G401.6 (cell line): ENCODE measurements around the gene PTPRM.
"Not testable (repeated sequence)": the region's sequence is repeated elsewhere in the genome, so short reads cannot be mapped to it uniquely, and the experiment has no call there.

Experiments
- FAIRE-seq: peaks from 2 replicates; lab custom pipeline; 2012; peaks lifted over from hg19 to GRCh38; lab: Jason Lieb, UNC

The PTPRM gene

DNA sequence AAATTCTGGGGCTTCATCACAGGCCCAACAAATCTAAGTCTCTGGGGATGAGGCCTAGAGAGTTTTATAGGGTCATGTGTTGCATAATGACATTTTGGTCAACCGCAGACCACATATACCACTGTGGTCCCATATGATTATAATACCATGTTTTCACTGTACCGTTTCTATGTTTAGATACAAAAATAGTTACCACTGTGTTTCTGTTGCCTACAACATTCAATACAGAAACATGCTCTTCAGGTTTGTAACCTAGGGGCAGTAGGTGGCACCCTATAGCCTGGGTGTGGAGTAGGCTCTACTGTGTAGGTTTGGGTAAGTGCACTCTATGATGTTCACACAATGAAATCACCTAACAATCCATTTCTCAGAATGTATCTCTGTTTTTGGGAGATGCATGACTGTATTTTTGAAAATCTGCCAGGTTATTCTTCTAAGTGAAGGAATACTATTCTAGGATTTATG lies 485.2 kb downstream of the PTPRM start:
- no peak for FAIRE-seq

- no peak for FAIRE-seq
Observed at GRCh38 chr18:8056723-8057122, 489.6 kb downstream of the PTPRM start.

GRCh38 chr18:8063152-8063551 lies 496.0 kb downstream of the PTPRM start:
- FAIRE-seq: not testable (repeated sequence)

GRCh38 chr18:8063733-8064132 lies 496.6 kb downstream of the PTPRM start:
- FAIRE-seq: no peak

- no peak for FAIRE-seq
Observed at GRCh38 chr18:8065284-8065683, 498.2 kb downstream of the PTPRM start.

GRCh38 chr18:8065773-8066172 lies 498.7 kb downstream of the PTPRM start:
- FAIRE-seq: no peak

- FAIRE-seq: no peak
Observed at GRCh38 chr18:8069708-8070107, 502.6 kb downstream of the PTPRM start.

- no peak for FAIRE-seq
Observed at GRCh38 chr18:8073167-8073566, 506.1 kb downstream of the PTPRM start.

- no peak for FAIRE-seq
Observed at GRCh38 chr18:8080092-8080491, 513.0 kb downstream of the PTPRM start.

DNA sequence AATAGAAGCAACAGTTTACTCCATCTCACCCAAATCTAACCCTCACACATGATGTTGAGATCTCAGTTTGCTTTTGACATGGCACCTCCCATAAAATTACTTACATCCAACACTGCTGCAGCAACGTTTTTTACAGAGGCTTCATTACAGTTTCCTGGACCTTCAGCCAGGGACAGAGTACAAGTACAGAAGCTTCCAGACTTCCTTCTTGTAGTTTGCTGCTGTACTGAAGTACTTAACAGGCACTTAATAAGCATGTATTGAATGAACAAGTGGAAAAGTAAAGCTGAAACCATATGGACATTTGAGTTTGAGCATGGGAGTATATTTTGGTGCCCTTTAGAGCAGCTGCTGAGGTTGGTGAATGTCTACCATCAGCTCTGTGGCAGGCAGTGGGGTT lies 514.2 kb downstream of the PTPRM start:
- no peak for FAIRE-seq

DNA sequence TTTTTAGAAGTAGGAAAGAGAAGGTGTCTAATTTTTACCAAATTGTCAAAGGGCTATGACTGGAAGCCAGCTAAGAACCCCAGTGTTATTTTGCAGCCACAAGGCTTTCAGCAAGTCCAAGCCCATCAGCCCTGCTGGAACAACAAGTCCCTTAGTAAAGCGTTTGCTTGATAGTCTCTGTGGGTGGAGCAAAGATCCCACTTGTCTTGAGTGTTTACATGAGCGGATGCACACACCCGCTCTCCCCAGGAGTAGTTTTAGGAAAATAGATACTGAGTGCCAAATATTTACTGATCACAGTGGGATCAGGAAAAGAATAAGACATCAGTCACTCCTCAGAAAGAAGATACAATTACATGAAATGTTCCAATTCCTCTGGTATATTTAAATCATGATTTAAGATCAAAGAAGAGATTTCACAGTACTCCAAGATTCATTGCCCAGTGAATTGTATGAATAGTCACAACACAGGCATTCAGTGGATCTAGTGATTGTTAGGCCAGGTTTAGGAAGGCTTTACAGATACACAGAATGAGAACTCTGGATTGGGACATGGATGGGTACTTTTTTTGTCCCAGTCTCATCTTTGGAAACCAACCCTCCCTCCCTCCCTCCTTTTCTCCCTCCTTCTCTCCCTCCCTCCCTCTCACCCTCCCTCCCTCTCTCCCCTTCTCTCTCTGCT lies 514.9 kb downstream of the PTPRM start:
- no peak for FAIRE-seq

DNA sequence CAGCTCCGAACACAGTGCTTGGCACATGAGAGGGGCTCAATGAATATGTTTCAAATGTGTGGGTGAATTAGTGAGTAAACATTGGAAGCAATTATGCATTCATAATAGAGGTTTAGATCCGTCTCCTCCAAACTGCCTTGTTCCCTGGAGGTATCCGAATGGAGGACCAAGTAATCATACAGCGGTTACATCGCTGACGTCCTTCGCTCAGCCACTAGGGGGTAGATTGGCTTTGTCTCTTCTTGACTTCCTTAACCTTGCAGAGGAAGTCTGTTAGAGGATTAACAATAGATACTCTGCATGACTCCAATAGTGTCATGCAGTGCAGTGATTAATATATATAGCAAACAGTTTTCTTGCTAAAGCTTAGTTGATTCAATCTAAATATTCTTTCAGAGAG lies 517.0 kb downstream of the PTPRM start:
- no peak for FAIRE-seq

DNA sequence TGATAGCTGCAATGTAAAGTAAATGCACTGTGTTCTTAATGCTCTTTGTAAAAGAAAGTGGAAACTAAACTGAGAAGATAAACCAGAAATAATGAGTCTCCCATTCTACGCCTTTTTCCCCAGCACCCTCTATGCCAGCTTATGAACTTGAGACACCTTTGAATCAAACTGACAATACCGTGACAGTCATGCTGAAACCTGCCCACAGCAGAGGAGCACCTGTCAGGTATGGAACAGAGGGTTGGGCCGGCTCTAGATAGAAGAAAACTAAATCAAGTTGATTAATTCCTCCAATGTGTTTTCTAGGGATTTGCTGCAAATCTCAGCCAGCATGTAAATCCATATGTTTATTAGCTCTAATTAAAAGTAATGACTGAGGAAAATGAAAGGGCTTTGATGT lies 521.5 kb downstream of the PTPRM start:
- FAIRE-seq: no peak

GRCh38 chr18:8091035-8091434 lies 523.9 kb downstream of the PTPRM start:
- no peak for FAIRE-seq

GRCh38 chr18:8095947-8096570 lies 528.9 kb downstream of the PTPRM start:
- FAIRE-seq: no peak

DNA sequence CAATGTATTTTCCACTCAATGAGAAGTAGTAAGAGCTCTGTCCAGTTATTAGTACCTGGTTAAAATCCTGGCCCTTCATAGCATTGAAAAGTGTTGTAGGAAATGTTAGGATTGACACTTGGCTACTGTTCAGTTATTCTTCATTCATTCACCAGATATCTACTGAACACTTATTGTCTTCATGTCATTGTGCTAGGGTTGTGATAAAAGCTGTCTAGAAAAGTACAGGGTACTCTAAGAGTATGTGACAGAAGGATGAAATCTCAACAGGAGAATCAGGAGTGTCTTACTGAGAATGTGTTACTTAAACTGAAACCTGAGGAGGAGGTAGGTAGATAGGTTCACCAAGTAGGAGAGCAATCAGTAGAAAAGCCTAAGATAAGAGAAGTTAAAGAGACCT lies 530.3 kb downstream of the PTPRM start:
- no peak for FAIRE-seq

- no peak for FAIRE-seq
Observed at GRCh38 chr18:8097927-8098326, 530.8 kb downstream of the PTPRM start.

DNA sequence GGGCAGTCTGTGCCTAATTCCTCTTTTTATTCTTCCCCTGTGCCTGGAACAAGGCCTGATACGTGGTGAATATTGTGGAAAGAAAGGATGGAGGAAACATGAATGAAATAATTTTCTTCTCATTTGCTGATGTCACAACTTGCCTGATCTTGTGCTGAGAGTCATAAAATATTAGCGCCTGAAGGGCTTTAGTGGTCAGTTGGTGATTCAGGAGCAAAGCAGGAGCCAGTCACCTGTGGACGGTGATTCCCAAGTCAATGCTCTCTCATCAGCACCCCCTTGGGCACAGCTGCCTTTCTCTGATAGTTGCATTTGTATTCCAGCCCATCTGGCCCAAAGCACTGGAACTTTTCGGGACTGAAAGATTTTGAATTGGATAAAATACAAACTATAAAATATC lies 539.5 kb downstream of the PTPRM start:
- FAIRE-seq: no peak

DNA sequence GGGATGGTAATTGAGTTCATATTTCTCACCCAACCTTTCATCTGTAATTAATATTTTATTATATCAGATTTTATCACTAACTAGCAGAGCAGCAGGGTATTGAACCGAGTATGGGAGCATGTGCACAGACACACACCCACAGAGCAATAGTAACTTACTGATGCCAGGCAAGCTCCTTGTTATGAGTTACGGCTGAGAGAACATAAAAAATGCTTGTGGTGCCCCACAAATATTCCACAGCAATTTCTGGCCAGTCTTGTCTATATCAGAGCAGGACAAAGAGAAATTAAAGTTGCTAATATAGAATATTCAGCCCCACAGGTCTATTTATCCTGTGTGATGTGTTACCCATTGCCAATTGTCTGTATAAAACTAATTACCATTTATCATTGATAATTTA lies 540.3 kb downstream of the PTPRM start:
- no peak for FAIRE-seq

GRCh38 chr18:8114480-8114879 lies 547.4 kb downstream of the PTPRM start:
- no peak for FAIRE-seq

DNA sequence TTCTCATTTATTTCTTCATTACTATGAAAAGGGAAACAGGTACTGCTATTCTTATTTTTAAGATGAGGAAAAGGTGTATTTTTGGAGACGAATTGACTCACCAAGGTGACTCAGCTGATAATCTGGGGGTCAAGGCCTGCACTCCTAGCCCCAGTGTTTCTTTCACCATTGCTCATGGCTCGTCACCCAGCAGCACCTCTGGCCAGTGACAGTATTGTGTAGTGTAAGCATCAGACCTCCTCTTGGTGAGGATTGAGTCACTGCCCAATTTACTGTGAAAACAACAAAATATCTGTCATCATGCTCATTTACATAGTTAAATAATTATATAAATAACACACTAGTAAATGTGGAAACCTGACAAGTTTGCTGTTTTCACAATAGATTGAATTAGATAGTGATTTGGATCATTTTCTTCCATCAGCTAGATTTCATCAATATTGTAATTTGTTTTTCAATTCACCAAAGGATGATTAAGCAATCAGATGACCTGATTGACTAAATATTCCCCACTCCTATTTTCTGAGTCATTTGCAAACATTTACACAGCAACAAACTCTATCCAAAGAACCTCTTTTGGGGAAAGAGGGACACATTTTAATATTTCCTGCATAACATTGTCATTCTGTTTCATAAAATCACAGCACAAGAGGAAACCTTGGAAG lies 549.4 kb downstream of the PTPRM start:
- FAIRE-seq: no peak

- no peak for FAIRE-seq
Observed at GRCh38 chr18:8117006-8117371, 549.9 kb downstream of the PTPRM start.

- no peak for FAIRE-seq
Observed at GRCh38 chr18:8121101-8121500, 554.0 kb downstream of the PTPRM start.
